Mesendoderm (in vitro differentiated cells): Measurements from ENCODE around the gene SOX6.

Experiments used
- DNase-seq: peaks from one replicate; pipeline ENCODE4 v3.0.0; 2013
- H2AK5ac ChIP-seq: 2 replicates; pipeline ENCODE4 v1.6.1; 2013; ENCODE audit warnings: low read length, inconsistent platforms
- H2BK120ac ChIP-seq: 2 replicates; pipeline ENCODE4 v1.6.1; 2013; ENCODE audit warnings: low read depth, mild to moderate bottlenecking, low read length, moderate library complexity, mixed read lengths
- H2BK15ac ChIP-seq: replicated peaks from 2 replicates; pipeline ENCODE4 v1.6.1; 2013; ENCODE audit warnings: low read depth, mild to moderate bottlenecking, moderate library complexity
- H2BK5ac ChIP-seq: 2 replicates; pipeline ENCODE4 v1.6.1; 2013; ENCODE audit warnings: low read length, inconsistent platforms
- H3K18ac ChIP-seq: 2 replicates; pipeline ENCODE4 v1.6.1; 2013; ENCODE audit warnings: mild to moderate bottlenecking, low read length, mixed read lengths
- H3K23ac ChIP-seq: one replicate; pipeline ENCODE4 v1.6.1; 2013; ENCODE audit warnings: low read length
- H3K27ac ChIP-seq: 2 replicates; pipeline ENCODE4 v1.5.1; 2013; ENCODE audit warnings: low read depth, mild to moderate bottlenecking, inconsistent platforms, low read length, moderate library complexity
- H3K27me3 ChIP-seq: 2 replicates; pipeline ENCODE4 v1.6.1; 2013; ENCODE audit warnings: low read length, control low read depth, mild to moderate bottlenecking, inconsistent platforms; ENCODE audit not compliant: insufficient read depth, poor library complexity
- H3K36me3 ChIP-seq: 2 replicates; pipeline ENCODE4 v1.6.1; 2013; ENCODE audit warnings: low read length, inconsistent platforms; ENCODE audit not compliant: control insufficient read depth, insufficient read depth
- H3K4ac ChIP-seq: one replicate; pipeline ENCODE4 v1.6.1; 2013; ENCODE audit warnings: low read depth, mild to moderate bottlenecking, low read length, moderate library complexity
- H3K4me1 ChIP-seq: 2 replicates; pipeline ENCODE4 v1.6.1; 2013; ENCODE audit warnings: low read depth, low read length, inconsistent platforms; ENCODE audit not compliant: control insufficient read depth
- H3K4me2 ChIP-seq: 2 replicates; pipeline ENCODE4 v1.6.1; 2013; ENCODE audit warnings: low read length
- H3K4me3 ChIP-seq: 2 replicates; pipeline ENCODE4 v1.5.1; 2013; ENCODE audit warnings: mild to moderate bottlenecking, low read length
- H3K56ac ChIP-seq: one replicate; pipeline ENCODE4 v1.6.1; 2013; ENCODE audit warnings: low read length
- H3K79me1 ChIP-seq: 2 replicates; pipeline ENCODE4 v1.6.1; 2013; ENCODE audit warnings: low read length, inconsistent platforms
- H3K79me2 ChIP-seq: 2 replicates; pipeline ENCODE4 v1.6.1; 2013; ENCODE audit warnings: mild to moderate bottlenecking, low read length; ENCODE audit not compliant: control insufficient read depth, insufficient read depth
- H3K9ac ChIP-seq: 2 replicates; pipeline ENCODE4 v1.6.1; 2013; ENCODE audit warnings: low read length, inconsistent platforms
- H4K5ac ChIP-seq: one replicate; pipeline ENCODE4 v1.6.1; 2013; ENCODE audit warnings: low read length
- H4K8ac ChIP-seq: one replicate; pipeline ENCODE4 v1.6.1; 2013; ENCODE audit warnings: low read depth, mild to moderate bottlenecking, control low read depth, low read length, moderate library complexity
- WGBS: extraction: QIAGEN DNeasy Blood & Tissue Kit; methylation state at CpG from one replicate; pipeline ENCODE4 v1.1.7; 2013; ENCODE audit warnings: low lambda C conversion rate, missing lambda C conversion rate; ENCODE audit not compliant: insufficient coverage; ENCODE audit errors: extremely low coverage; 5-methylcytosine and 5-hydroxymethylcytosine counted together

SOX6 gene

DNA sequence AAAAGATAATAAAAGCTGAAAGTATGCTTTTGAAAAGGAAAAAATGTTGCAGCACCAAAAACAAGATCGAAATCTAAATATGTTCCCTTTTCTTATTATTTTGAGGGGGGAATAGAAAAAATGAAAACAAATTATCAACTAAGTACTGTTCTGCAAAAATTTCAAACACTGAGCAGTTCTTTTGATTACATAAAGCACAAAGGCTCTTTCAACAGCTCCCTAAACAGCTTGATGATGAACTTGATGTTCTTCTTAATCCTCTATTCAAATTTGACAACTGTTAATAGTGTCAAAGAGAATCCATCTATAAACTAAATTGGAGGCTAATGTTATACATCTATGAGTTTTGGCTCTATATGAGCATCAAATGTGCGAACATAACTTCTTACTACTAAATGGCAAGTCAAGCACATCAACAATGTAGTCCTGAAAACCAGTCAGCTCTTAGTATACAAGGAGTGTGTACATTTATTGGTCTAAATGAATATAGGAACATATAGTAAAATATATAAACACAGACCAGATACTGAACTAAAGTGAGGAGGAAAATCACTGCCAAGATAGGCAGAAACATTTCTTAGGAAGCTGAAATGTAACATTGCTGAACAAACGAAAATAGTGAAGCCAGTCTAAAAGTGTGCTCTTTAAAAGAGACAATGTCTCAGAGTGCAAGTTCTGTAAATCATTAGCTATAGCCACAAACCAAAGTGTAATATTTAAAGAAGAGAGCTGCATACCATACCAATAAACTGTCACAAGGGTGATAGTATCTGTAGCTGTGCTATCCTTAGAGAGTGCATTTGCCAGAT, 94.3 kb downstream of the SOX6 start:
- Histone ChIP-seq H3K27me3 (no peaks in the 10 kb centered on the region), H2BK5ac (no peak overlapping the region), H3K4me3 (no peak overlapping the region), H3K4ac (no peak overlapping the region), H3K4me1 (no peaks in the 10 kb centered on the region), H3K56ac (no peak overlapping the region), H3K36me3 (no peaks in the 10 kb centered on the region), H3K23ac (no peak overlapping the region), H4K5ac (no peak overlapping the region), H2BK15ac (no peak overlapping the region), H3K27ac (no peak overlapping the region), H3K79me2 (no peaks in the 10 kb centered on the region), H3K18ac (no peak overlapping the region), H2AK5ac (no peak overlapping the region), H4K8ac (no peak overlapping the region), H3K4me2 (no peak overlapping the region), H3K79me1 (no peaks in the 10 kb centered on the region), H3K9ac (no peak overlapping the region), H2BK120ac (no peak overlapping the region)
- no CpG with 5 or more reads among the region's 3 CpGs for WGBS
- DNase-seq: no peak

DNA sequence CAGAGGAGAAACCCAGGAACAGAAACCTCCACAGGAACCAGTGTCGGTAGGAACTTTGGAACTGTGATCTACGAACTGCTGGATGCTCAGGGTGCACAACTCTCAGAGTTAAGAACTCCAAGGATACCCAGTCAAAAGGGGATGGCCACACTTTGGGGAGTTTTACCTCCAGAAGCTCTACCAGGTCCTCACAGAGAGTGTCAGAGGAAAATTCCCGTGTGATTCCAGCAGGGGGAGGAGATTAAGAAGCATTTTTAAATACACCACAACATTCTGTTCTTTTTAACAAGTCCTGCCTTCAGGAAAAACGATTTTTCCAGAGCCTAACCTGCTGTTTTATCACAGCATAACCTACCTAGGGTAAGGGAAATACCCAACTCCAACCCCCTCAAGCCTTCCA, 104.0 kb downstream of the SOX6 start:
- H3K27ac ChIP-seq: no peak overlapping the region
- no peaks in the 10 kb centered on the region for H3K4me1 ChIP-seq
- no peak overlapping the region for H3K4me3 ChIP-seq
- no peak overlapping the region for H3K18ac ChIP-seq
- no peak overlapping the region for H4K5ac ChIP-seq
- H4K8ac ChIP-seq: no peak overlapping the region
- no peak overlapping the region for H3K4me2 ChIP-seq
- no peak overlapping the region for H3K23ac ChIP-seq
- no peak overlapping the region for H3K4ac ChIP-seq
- no peaks in the 10 kb centered on the region for H3K79me2 ChIP-seq
- no peak overlapping the region for H2BK5ac ChIP-seq
- no peak overlapping the region for H2BK15ac ChIP-seq
- H3K79me1 ChIP-seq: no peaks in the 10 kb centered on the region
- peak; percentile 41 for DNase-seq
- no peak overlapping the region for H2BK120ac ChIP-seq
- no peak overlapping the region for H3K9ac ChIP-seq
- H3K36me3 ChIP-seq: no peaks in the 10 kb centered on the region
- H2AK5ac ChIP-seq: no peak overlapping the region
- WGBS: no CpG with 5 or more reads among the region's 4 CpGs
- H3K27me3 ChIP-seq: no peaks in the 10 kb centered on the region
- H3K56ac ChIP-seq: no peak overlapping the region

- Histone ChIP-seq H3K56ac (no peak overlapping the region), H3K79me1 (no peaks in the 10 kb centered on the region), H3K79me2 (no peaks in the 10 kb centered on the region), H3K9ac (no peak overlapping the region), H2AK5ac (no peak overlapping the region), H3K27me3 (no peaks in the 10 kb centered on the region), H2BK120ac (no peak overlapping the region), H3K4ac (no peak overlapping the region), H3K18ac (no peak overlapping the region), H4K5ac (no peak overlapping the region), H4K8ac (no peak overlapping the region), H3K36me3 (no peaks in the 10 kb centered on the region), H3K4me3 (no peak overlapping the region), H2BK5ac (no peak overlapping the region), H2BK15ac (no peak overlapping the region), H3K23ac (no peak overlapping the region), H3K4me1 (no peaks in the 10 kb centered on the region), H3K4me2 (no peak overlapping the region), H3K27ac (no peak overlapping the region)
- no peak for DNase-seq
- WGBS: no CpG with 5 or more reads among the region's 2 CpGs
Measured at GRCh38 chr11:16248248-16248647, 108.1 kb downstream of the SOX6 start.

- Histone ChIP-seq H3K18ac (no peak overlapping the region), H3K36me3 (no peaks in the 10 kb centered on the region), H3K27ac (no peak overlapping the region), H3K4me3 (no peak overlapping the region), H3K4me1 (no peaks in the 10 kb centered on the region), H3K56ac (no peak overlapping the region), H3K9ac (no peak overlapping the region), H3K79me1 (no peaks in the 10 kb centered on the region), H2BK5ac (no peak overlapping the region), H4K5ac (no peak overlapping the region), H2BK120ac (no peak overlapping the region), H3K23ac (no peak overlapping the region), H2AK5ac (no peak overlapping the region), H3K4me2 (no peak overlapping the region), H2BK15ac (no peak overlapping the region), H3K4ac (no peak overlapping the region), H3K27me3 (no peaks in the 10 kb centered on the region), H4K8ac (no peak overlapping the region), H3K79me2 (no peaks in the 10 kb centered on the region)
- 100% methylated on average over 1 of the region's 2 CpGs for WGBS
- no peak for DNase-seq
Measured at GRCh38 chr11:16242806-16243205, 113.5 kb downstream of the SOX6 start.

GRCh38 chr11:16240687-16241086, 115.7 kb downstream of the SOX6 start:
- Histone ChIP-seq H2BK5ac (no peak overlapping the region), H3K4ac (no peak overlapping the region), H3K18ac (no peak overlapping the region), H3K36me3 (no peaks in the 10 kb centered on the region), H3K56ac (no peak overlapping the region), H3K79me1 (no peaks in the 10 kb centered on the region), H2BK120ac (no peak overlapping the region), H2BK15ac (no peak overlapping the region), H4K8ac (no peak overlapping the region), H4K5ac (no peak overlapping the region), H3K79me2 (no peaks in the 10 kb centered on the region), H3K4me2 (no peak overlapping the region), H3K27ac (no peak overlapping the region), H3K4me3 (no peak overlapping the region), H2AK5ac (no peak overlapping the region), H3K27me3 (no peaks in the 10 kb centered on the region), H3K4me1 (no peaks in the 10 kb centered on the region), H3K23ac (no peak overlapping the region), H3K9ac (no peak overlapping the region)
- no peak for DNase-seq
- WGBS: no CpG with 5 or more reads among the region's 1 CpG
